ENCODE measurements around the gene PREP.

DNA sequence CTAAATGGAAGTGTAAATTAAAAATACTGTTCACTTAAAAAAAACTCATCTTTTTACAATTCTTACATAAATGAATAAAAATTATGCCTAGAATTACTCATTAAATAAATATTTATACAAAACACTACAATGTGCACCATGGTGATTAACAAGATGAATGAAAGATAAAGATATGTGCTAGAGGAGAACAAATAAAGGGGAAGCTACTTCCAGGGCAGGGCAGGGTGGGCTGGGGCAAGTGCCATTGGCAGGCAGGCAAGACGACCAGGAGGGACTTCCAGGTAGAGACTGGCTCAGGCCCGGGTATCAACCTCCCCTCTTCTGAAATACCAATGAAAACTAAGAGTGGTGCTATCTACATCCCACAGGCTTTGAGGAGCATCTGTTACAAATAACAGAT lies 20.4 kb downstream of the PREP start:
- TF ChIP-seq, protein P1, sequence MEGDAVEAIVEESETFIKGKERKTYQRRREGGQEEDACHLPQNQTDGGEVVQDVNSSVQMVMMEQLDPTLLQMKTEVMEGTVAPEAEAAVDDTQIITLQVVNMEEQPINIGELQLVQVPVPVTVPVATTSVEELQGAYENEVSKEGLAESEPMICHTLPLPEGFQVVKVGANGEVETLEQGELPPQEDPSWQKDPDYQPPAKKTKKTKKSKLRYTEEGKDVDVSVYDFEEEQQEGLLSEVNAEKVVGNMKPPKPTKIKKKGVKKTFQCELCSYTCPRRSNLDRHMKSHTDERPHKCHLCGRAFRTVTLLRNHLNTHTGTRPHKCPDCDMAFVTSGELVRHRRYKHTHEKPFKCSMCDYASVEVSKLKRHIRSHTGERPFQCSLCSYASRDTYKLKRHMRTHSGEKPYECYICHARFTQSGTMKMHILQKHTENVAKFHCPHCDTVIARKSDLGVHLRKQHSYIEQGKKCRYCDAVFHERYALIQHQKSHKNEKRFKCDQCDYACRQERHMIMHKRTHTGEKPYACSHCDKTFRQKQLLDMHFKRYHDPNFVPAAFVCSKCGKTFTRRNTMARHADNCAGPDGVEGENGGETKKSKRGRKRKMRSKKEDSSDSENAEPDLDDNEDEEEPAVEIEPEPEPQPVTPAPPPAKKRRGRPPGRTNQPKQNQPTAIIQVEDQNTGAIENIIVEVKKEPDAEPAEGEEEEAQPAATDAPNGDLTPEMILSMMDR (conservative IDR thresholded peaks at IDR 0.05; ENCODE audit: low read length): no peak
- TF ChIP-seq EZH2phosphoT487 (IDR thresholded peaks at IDR 0.05; ENCODE audit: borderline replicate concordance): no peak
